ENCODE results near the gene RAP1GDS1. TPM values are rescaled to one million over a fixed set of nuclear protein-coding genes. Genes with fewer than 3 reads are reported as not detected.
"Not testable (repeated sequence)": the region's sequence is repeated elsewhere in the genome, so short reads cannot be mapped to it uniquely, and the experiment has no call there.

RAP1GDS1 gene
- polyA plus RNA-seq, 3 donors: 29.7 to 33.1 (median 32.2) TPM

- no peak for DNase-seq
These were observed 22.3 kb downstream of the RAP1GDS1 start for GRCh38 chr4:98283219-98284189.

DNA sequence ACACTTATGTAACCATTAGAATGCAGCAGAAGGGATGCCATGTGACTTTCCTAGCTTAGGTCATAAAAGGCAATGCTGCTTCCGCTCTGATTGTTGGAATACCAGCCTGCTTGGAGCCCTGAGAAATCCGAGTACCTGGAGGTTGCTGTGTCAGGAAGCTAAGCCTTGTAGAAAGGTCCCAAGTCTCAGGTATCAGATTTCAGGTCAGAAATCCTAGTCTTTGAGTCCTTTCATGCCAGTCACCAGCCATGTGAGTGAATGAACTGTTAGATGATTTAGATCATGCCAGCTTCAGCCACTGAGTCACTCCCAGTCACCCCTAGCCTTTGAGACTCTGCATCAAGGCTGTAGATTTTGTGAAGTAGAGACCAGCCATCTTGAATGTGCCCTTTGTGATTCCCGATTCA is 23.5 kb downstream of the RAP1GDS1 start:
- DNase-seq: no peak

DNA sequence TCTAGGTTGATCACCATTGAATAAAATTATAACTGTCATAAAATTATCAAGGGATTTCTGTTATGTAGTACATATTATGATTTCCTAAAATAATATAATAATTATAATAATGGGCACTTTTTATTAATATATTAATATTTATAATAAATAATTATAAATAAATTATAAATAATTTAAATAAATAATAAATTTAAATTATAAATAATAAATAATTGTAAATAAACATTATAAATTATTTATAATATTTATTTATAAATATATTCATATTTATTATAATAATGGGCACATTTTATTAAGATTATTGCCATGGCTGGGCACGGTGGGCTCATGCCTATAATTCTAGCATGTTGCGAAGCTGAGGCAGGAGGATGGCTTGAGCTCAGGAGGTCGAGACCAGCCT is 24.5 kb downstream of the RAP1GDS1 start:
- DNase-seq: no peak

GRCh38 chr4:98287328-98287727 is 26.1 kb downstream of the RAP1GDS1 start:
- DNase-seq: no peak

- DNase-seq: not testable (repeated sequence)
These were observed 27.5 kb downstream of the RAP1GDS1 start for GRCh38 chr4:98288671-98289070.

- DNase-seq: no peak
These were observed 28.2 kb downstream of the RAP1GDS1 start for GRCh38 chr4:98289375-98289774.

DNA sequence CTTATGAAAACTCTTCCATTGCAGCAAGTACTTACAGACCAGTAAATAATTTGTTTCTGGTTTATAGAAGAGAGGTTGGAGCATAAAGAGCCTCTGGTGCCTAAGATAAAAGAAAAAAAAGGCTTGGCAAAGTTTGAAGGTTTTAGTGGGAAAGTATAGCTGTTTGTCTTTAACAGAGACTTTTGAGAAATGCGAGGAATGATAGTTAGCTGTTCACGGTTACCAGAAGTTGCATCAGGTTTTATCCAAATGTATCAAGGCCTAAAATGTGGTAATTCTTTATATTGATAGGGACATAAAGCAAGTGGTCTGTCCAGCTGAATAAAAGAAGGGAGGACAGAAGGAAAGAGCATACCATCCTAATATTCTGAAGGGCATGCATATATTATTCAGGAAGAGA is 29.3 kb downstream of the RAP1GDS1 start:
- no peak for DNase-seq

DNA sequence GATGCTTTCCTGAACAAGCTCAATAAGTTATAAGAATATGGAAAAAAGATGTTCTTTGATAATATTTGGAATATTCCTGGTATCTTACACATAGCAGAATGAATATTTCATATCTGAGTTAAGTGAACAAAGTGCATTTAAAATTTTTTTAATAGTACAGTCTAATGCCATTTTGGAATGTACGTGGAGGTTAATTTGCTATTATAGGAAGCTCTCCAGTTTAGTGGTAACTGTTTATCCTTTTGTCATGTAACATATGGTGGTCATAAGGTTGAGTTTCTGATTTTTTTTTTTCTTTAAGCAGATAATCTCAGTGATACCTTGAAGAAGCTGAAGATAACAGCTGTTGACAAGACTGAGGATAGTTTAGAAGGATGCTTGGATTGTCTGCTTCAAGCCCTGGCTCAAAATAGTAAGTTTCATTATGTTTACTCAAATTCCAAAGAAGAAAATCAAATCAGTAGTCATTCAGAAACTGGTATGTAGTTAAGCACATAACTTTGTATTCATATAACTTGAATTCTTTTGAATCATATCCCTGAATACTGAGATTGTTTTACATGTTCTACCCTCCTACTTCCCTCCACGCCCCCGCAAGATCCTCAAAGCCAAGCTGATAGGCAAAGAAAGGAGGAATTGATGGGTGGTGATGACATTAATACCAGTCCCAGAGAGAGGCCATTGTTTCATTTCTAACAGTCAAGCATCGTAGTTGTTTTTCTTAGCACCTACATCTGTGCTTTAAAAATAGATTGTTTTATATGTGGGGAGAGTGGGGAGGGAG is 32.1 kb downstream of the RAP1GDS1 start:
- DNase-seq: no peak

DNA sequence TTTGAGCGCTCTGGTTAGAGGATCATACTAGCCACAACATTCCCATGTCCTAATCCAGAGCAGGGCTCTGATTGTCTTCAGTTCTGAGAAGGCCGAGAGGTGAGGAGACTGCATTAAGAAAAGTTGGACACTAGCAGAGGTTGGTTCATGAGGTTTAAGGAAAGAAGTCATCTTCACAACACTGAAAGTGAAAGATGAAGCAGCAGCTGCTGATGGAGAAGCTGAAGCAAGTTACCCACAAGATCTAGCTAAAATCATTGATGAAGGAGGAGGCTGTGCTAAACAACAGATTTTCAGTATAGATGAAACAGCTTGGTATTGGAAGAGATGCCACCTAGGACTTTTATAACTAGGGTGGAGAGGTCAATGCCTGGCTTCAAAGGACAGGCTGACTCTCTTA is 36.8 kb downstream of the RAP1GDS1 start:
- no peak for DNase-seq

DNA sequence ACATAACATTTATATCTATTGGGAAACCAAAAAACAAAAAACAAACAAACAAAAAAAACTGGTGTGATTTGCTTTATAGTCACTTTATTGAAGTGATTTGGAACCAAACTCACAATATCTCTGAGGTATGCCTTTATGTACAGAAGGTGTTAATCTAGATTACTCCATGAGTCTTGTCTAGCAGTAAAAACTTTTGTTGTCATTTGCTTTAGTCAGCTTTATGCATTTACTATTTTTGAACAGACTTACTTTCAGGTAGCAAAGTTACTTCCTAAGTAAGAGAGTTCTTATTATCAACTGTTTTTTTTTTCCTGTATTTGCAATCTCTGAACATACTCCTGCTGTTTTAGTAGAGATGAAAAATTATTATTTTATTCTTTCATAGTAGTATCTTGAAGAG is 39.5 kb downstream of the RAP1GDS1 start:
- DNase-seq: no peak

DNA sequence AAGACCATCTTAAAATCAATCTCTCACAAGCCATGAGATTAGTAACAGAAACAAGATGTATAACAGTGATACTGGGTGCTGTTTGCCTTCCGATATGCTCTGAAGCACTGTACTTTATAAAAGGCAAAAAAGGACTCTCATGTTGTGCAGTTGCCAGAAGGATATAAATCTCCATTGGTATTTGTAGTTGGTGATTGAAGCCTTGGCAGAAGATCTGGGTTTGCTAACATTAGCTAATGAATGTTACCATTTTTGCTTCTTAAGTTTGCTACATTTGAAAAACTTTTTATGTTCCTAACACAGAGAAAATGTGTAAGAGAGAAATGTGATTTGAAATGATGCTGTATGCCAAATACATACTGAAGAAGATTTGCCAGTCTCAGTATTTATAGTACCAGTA is 44.4 kb downstream of the RAP1GDS1 start:
- no peak for DNase-seq

- DNase-seq: no peak
These were observed 49.7 kb downstream of the RAP1GDS1 start for GRCh38 chr4:98310867-98311266.

DNA sequence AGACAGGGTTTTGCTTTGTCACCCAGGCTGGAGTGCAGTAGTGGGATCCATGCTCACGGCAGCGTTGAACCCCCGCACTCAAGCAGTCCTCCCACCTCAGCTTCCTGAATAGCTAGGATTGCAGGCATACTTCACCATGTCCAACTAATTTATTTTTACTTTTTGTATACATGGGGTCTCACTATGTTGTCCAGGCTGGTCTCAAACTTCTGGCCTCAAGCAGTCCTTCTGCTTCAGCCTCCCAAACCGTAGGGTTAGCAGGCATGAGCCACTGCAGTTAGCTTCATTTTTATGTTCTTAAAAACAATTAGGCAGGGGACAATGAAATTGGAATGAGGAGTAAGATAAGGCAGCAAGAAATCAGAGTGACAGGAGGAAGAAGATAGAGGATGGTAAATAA is 50.5 kb downstream of the RAP1GDS1 start:
- no peak for DNase-seq

DNA sequence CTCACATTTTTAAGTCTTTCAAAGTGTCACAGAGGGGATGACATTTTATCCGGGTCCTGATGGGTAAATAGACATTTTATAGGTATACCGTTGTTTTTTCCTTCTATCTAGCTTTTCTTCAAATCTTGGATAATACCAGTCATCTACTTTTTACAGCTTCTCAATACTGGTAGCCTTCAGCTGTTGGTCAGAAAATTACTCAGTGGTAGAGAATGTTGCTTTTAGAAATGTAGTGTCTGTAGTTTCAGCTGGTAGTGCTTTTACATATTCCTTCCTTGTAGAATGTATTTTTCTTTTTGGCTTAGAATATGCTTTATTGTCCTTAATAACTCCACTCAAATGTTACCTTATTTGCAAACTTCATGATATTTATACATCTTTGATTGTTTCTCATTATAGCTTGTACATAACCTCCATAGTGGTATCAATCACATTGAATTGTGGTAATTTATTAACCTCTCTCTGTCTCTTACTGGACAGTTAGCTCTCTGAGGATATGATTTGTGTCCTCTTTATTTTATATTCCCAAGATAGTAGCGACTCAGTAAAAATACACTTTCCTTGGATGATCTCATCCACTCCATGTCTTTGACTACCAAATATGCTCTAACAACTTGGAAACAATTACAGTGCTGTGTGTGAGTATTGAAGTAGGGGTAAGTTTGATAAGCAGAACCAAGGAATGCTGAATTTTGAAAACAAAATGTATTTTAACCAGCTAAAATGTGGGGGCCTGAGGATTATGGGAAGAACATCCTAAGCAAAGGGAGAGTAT is 53.8 kb downstream of the RAP1GDS1 start:
- no peak for DNase-seq

DNA sequence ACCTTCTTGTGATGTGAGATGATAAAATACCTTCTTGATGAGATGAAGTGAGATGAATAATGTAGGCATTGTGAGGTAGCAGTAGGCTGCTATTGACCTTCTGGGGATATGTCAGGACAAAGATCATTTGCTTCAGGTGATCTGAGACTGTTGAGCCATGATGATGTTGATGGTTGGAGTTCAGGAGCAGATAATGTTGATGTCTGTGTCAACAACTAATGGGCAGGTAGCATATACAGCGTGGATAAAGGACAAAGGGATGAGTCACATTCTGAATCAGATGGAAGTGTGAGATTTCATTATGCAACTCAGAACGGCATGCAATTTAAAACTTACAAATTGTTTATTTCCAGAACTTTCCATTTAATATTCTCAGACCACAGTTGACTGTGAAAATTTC is 57.3 kb downstream of the RAP1GDS1 start:
- DNase-seq: no peak

GRCh38 chr4:98319021-98319420 is 57.8 kb downstream of the RAP1GDS1 start:
- no peak for DNase-seq

- DNase-seq: no peak
These were observed 65.0 kb downstream of the RAP1GDS1 start for GRCh38 chr4:98326168-98326567.

- no peak for DNase-seq
These were observed 66.5 kb downstream of the RAP1GDS1 start for GRCh38 chr4:98327694-98328093.

DNA sequence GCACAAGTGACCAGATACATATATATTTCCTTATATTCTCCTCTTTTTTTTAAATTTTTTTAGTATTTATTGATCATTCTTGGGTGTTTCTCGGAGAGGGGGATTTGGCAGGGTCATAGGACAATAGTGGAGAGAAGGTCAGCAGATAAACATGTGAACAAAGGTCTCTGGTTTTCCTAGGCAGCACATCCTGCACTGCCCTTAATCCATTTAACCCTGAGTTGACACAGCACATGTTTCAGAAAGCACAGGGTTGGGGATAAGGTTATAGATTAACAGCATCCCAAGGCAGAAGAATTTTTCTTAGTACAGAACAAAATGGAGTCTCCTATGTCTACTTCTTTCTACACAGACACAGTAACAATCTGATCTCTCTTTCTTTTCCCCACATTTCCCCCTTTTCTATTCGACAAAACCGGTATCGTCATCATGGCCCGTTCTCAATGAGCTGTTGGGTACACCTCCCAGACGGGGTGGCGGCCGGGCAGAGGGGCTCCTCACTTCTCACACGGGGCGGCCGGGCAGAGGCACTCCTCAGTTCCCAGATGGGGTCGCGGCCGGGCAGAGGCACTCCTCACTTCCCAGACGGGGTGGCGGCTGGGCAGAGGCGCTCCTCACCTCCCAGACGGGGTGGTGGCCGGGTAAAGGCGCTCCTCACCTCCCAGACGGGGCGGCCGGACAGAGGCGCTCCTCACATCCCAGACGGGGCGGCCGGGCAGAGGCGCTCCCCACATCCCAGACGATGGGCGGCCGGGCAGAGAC is 68.9 kb downstream of the RAP1GDS1 start:
- not testable (repeated sequence) for DNase-seq

DNA sequence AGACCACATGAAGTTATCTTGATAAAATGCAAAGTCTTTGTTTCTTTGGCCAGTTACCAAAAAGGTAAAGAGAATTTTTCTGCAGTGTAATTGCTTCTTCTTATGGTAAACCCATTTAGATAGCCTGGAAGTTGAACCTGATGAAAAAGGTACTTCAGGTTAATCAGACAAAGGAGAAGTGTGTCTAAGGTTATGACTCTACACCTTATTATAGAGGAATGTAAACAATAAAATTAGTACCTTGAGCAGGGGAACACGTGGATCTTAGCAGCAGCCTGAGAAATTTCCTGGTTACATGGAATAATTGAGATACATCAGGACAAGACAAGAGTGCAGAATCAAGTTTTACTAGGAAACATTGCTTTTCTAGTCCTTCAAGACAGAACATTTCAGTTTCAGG is 70.8 kb downstream of the RAP1GDS1 start:
- no peak for DNase-seq

- no peak for DNase-seq
These were observed 73.3 kb downstream of the RAP1GDS1 start for GRCh38 chr4:98334461-98334860.

Data from renal pelvis (tissue), 4 donors.